ENCODE results near the gene DUSP22.
"Not testable (repeated sequence)": the region's sequence is repeated elsewhere in the genome, so short reads cannot be mapped to it uniquely, and the experiment has no call there.

Gene DUSP22

GRCh38 chr6:325161-325860 lies 33.0 kb downstream of the DUSP22 start:
- not testable (repeated sequence) for DNase-seq

GRCh38 chr6:326066-326465 lies 33.8 kb downstream of the DUSP22 start:
- not testable (repeated sequence) for DNase-seq

- DNase-seq, result no peak
Observed at GRCh38 chr6:326896-327537, 34.7 kb downstream of the DUSP22 start.

- peak; percentile 67 for DNase-seq
Observed at GRCh38 chr6:327538-328116, 35.3 kb downstream of the DUSP22 start.

GRCh38 chr6:328136-328670 lies 35.9 kb downstream of the DUSP22 start:
- peak; percentile 94 for DNase-seq

GRCh38 chr6:328924-329323 lies 36.6 kb downstream of the DUSP22 start:
- no peak for DNase-seq

- peak; percentile 77 for DNase-seq
Observed at GRCh38 chr6:329888-330691, 37.8 kb downstream of the DUSP22 start.

GRCh38 chr6:330948-331347 lies 38.7 kb downstream of the DUSP22 start:
- no peak for DNase-seq

- no peak for DNase-seq
Observed at GRCh38 chr6:331622-332521, 39.6 kb downstream of the DUSP22 start.

- peak; percentile 56 for DNase-seq
Observed at GRCh38 chr6:332671-333070, 40.4 kb downstream of the DUSP22 start.

- no peak for DNase-seq
Observed at GRCh38 chr6:333379-334002, 41.2 kb downstream of the DUSP22 start.

- no peak for DNase-seq
Observed at GRCh38 chr6:334536-335510, 42.5 kb downstream of the DUSP22 start.

GRCh38 chr6:335572-335971 lies 43.3 kb downstream of the DUSP22 start:
- DNase-seq, result no peak

GRCh38 chr6:336159-337114 lies 44.1 kb downstream of the DUSP22 start:
- no peak for DNase-seq

GRCh38 chr6:337805-338368 lies 45.6 kb downstream of the DUSP22 start:
- peak; percentile 15 for DNase-seq

GRCh38 chr6:338815-339262 lies 46.6 kb downstream of the DUSP22 start:
- no peak for DNase-seq

- DNase-seq, result no peak
Observed at GRCh38 chr6:339480-339879, 47.2 kb downstream of the DUSP22 start.

GRCh38 chr6:340186-340955 lies 48.1 kb downstream of the DUSP22 start:
- no peak for DNase-seq
